ENCODE results near the gene ATP6V0E1.
"Not testable (repeated sequence)": the region's sequence is repeated elsewhere in the genome, so short reads cannot be mapped to it uniquely, and the experiment has no call there.

The ATP6V0E1 gene

DNA sequence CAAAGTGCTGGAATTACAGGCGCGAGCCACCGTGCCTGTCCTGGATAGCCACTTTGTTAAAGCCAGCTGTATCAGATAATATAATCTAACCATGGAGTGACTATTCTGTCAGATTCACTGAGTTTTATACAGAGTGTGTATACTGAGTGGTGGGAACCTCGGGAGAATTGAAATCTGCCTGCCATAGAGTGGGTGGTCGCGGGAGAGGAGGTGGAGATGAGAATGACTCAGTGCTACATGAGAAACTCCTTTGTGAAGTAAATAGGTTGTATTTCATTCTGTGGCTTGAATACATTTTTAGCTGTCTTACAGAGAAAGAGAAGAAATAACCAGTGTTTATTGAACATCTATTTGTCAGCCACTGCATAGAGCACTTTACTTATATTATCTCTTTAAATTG lies 26.4 kb downstream of the ATP6V0E1 start:
- no peak for DNase-seq

DNA sequence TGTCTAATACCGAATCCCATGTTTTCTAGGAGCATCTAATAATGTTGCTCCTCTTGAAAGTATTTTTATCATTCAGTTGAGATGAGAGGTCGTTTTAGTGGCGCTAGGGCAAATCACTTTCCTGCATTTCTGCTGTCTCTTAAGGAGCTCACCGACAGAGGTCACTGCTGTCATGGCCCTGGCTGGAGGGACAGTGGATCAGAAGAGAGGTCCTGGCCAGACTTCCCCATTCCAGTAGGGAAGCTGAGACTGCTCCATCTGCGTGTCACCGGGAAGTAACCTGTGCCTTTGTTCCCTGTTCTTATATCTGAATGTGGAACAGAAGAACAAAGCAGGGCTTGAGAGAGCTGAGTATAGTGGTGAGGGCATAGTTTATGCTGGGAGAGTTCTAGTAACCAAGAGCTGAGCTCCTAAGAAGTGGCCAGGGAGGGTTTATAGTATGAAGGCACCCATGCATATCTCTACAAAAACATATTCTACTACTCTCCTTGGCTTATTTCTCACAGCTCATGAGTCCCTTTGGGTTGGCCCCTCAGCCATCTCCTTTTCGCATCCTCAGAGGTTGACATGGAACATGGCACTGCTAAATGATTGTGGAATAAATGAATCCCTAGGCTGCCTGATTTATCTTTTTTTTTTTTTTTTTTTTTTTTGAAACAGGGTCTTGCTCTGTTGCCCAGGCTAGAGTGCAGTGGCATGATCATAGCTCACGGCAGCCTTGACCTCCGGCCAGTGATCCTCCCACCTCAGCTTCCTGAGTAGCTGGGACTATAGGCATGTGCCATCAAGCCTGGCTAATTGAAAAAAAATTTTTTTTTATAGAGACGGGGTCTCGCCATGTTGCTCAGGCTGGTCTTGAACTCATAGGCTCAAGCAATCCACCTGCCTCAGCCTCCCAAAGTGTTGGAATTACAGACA lies 27.2 kb downstream of the ATP6V0E1 start:
- DNase-seq: no peak

GRCh38 chr5:173011566-173011965 lies 28.0 kb downstream of the ATP6V0E1 start:
- no peak for DNase-seq

DNA sequence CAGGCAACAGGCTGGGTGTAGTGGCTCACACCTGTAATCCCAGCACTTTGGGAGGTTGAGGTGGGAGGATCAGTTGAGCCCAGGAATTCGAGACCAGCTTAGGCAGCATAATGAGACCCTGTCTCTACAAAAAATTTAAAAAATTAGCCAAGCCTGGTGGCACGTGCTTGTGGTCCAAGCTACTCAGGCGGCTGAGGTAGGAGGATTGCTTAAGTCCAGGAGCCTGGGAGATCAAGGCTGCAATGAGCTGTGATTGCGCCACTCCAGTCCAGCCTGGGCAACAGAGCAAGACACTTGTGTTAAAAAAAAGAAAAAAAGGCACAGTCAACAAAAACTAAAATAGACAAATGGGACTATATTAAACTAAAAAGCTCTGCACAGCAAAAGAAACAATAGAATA lies 29.3 kb downstream of the ATP6V0E1 start:
- DNase-seq: no peak

DNA sequence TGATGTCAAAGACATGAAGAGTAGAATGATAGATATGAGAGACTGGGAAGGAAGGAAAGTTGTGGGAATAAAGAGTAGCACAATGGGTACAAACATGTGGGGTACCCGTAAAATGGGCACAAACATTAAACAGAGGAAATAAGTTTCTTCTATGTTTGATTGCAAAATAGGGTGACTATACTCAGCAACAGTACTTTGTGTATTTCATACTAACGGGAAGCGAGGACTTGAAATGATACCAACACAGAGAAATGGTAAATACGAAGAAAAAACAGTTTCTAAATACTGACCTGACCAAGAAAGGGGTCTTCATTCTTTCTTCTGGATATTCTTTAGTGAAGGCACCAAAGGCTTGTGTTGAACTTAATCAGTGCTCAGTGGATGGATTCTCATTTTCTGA lies 31.1 kb downstream of the ATP6V0E1 start:
- DNase-seq: no peak

DNA sequence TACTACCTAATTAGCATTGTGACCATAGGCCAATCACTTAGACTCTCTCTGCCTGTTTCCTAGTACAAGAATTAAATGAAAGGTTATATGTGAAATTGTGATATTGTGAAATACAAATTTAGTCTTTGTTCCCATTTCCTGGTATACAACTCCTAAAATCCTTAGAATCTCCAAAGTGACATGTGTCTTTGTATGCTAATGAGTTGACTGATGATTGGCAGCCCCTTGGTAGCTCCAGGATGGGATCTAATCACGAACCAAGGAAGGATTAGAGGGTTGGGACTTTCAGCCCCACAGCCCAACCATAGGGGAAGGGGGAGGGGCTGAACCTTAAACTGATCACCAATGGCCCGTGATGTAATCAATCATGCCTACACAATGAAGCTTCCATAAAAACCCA lies 31.6 kb downstream of the ATP6V0E1 start:
- no peak for DNase-seq

DNA sequence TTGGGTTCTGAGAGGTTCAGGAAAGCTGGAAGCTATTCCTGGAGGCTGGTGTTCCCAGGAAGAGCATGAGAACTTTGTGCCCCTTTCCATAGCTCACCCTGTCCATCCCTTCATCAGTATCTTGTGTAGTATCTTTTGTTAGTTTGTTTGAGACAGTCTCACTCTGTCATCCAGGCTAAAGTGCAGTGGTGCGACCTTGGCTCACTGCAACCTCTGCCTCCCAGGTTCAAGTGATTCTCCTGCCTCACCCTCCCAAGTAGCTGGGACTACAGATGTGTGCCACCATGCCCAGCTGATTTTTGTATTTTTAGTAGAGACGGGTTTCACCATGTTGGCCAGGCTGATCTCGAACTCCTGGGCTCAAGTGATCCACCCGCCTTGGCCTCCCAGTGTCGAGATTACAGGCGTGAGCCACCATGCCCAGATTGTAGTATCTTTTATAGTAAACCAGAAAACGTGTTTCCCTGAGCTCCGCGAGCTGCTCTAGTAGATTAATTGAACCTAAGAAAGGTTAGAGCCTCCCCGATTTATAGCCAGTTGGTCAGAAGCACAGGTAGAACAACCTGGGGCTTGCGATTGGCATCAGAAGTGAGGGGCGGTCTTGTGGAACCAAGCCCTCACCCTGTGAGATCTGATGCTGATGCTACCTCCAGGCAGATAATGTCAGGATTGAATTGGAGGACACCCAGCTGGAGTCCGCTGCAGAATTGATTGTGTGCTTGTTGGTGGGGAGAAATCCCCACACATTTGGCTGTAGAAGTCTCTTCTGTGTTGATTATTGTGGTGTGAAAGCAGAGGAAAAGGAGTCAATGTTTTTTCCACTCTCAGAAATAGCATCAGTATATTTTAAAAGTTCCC lies 32.3 kb downstream of the ATP6V0E1 start:
- DNase-seq: no peak

GRCh38 chr5:173016598-173017046 lies 33.1 kb downstream of the ATP6V0E1 start:
- no peak for DNase-seq

- not testable (repeated sequence) for DNase-seq
Observed at GRCh38 chr5:173017087-173017486, 33.5 kb downstream of the ATP6V0E1 start.

DNA sequence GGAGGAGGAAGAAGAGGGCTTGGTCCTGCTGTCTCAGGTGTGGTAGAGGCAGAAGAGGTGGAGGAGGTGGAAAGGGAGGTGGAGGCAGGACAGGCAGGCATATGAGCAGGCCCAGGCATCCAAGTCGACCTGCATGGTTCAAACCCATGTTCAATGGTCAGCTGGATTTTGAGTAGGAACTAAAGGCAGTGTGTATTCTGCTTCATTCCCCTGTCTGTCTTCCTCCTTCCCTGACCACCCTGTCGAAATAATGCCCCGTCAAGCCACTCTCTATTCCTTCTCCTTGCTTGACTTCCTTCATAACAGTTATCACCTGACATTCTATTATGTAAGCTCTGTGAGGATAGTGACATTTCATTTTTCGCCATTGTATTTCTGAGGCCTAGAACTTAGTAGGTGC lies 34.8 kb downstream of the ATP6V0E1 start:
- no peak for DNase-seq

GRCh38 chr5:173020154-173020581 lies 36.6 kb downstream of the ATP6V0E1 start:
- DNase-seq: no peak

DNA sequence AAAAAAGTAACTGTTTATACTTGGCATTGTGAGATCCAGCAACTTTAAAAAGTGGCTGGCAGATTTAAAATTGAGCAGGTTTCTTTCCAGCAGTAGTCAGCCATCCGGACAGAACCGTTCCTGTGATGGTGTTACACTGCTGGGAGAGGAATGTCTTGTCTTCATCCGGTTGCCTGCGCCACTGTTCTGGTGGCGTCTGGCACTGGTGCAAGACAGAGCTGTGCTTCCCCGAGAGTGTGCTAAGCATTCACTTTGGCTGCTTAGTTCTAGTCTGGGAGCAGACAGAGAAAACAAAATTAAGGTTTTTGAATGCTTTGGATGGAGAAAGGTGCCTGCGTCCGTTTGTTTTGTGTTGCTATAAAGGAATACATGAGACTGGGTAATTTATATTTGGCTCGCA lies 37.1 kb downstream of the ATP6V0E1 start:
- DNase-seq: no peak

DNA sequence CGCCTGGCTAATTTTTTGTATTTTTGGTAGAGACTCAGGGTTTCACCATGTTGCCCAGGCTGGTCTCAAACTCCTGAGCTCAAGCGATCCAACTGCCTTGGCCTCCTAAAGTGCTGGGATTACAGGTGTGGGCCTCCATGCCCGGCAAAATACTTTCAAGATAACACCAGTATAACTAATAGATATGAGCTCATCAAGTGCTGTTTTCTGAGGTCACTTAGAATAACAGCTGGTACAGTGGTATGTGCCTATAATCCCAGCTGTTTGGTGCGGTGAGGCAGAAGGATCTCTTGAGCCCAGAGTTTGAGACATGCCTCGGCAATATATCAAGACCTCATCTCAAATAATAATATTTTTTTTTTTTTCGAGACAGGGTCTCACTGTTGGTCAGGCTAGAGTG lies 42.1 kb downstream of the ATP6V0E1 start:
- no peak for DNase-seq

DNA sequence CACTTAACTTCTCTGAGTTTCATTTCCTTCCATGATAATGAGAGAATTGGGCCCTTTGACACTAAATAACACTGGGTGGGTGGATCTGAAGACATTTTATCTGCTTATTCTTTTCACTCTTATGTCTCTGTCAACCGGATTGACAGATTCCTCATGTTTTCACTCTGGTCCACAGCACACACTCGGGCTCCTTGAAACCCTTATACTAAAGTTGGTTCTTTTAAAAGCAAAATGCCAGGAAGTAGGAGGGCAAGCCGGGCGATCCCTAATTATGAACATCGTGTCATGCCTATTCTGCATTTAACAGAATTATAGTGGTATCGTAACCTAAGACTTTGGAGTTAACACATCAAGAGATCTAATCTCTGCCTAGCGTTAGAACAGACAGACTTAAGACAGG lies 44.3 kb downstream of the ATP6V0E1 start:
- no peak for DNase-seq

GRCh38 chr5:173028811-173029327 lies 45.3 kb downstream of the ATP6V0E1 start:
- DNase-seq: no peak

- DNase-seq: no peak
Observed at GRCh38 chr5:173029499-173029921, 45.9 kb downstream of the ATP6V0E1 start.

- DNase-seq: not testable (repeated sequence)
Observed at GRCh38 chr5:173032096-173032495, 48.5 kb downstream of the ATP6V0E1 start.

DNA sequence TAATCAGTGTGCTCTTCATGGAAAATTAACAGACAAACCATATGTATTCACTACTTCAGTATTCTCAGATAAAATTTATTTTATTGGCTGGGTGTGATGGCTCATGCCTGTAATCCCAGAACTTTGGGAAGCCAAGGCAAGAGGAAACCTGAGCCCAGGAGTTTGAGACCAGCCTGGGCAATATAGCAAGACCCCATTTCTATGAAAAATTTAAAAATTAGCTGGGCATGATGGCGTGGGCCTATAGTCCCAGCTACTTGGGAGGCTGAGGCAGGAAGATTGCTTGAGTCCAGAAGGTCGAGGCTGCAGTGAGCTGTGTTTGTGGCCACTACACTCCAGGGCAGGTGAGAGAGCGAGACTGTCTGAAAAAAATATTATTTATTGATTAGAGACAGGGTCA lies 49.2 kb downstream of the ATP6V0E1 start:
- no peak for DNase-seq

DNA sequence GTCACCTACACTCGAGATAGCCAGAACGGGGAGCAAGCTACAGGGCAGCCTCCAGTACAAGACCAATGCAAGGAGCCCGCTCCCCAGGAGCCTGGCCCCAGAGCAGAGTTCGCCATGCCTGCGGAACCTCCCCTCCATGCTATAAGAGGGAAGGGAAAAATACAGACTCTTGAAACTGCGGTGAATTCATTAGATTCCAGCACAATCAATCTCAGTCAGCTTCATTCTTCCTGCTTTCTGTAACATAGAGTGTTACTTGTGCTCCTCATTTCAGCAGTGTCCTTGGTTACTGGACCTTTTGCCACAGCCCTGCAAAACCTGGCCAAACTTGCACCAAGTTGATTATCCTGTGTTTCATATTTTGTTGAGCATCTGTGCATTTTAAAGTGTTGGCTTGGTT lies 50.4 kb downstream of the ATP6V0E1 start:
- no peak for DNase-seq

DNA sequence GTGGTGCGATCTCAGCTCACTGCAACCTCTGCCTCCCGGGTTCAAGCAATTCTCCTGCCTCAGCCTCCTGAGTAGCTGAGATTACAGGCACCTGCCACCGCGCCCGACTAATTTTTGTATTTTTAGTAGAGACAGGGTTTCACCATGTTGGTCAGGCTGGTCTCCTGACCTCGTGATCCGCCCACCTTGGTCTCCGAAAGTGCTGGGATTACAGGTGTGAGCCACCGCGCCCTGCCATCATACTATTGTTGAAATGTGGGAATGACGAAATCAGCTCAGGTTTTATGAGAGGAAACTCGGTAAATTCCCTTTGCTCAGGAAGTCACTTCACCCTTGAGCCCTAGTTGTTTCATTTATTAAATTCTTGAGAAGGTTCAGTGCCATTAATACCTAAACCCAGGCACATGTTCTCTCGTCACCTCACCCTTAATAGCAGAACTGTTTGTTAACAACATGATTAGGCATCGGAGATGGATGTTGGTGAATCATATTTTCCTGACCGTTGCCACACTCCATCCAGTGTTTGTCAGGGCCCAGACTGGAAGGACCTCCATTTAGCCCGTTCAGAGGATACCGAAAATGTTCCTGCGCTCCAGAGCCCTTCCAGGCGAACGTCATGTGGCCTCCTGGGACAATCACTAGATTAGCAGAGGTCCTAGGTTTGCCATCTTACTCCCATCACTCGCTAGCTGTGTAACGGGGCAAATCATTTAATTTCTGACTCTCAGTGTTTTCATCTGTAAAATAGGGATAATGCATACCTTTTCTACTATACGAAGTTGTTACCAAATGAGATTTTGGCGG lies 52.5 kb downstream of the ATP6V0E1 start:
- DNase-seq: no peak

GRCh38 chr5:173039188-173039587 lies 55.6 kb downstream of the ATP6V0E1 start:
- no peak for DNase-seq

DNA sequence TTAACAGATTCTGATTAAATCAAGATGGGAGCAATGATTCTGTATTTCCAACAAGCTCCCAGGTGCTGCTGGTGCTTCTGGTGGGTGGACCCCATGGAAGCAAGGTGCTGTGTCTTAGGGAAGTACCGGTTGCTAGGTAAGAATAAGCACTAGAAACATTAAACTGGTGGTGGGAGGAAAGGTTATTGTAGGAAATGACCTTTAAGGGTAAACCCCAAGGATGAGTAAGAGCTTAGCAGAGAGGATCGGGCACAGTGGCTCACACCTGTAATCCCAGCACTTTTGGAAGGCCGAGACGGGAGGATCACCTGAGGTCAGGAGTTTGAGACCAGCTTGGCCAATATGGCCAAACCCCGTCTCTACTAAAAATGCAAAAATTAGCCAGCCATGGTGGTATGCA lies 56.4 kb downstream of the ATP6V0E1 start:
- no peak for DNase-seq
